ENCODE results near the gene MAGI2. TPM values are rescaled to one million over a fixed set of nuclear protein-coding genes. Genes with fewer than 3 reads are reported as not detected.
"Not testable (repeated sequence)": the region's sequence is repeated elsewhere in the genome, so short reads cannot be mapped to it uniquely, and the experiment has no call there.

MAGI2 gene
- total RNA-seq, 2 experiments from 2014 or later = 0.14 to 0.31 TPM

GRCh38 chr7:79093421-79093820 is 360.0 kb downstream of the MAGI2 start:
- Mint-ChIP-seq H3K27me3 (no peaks in the 10 kb centered on the region), H3K27ac (no peak overlapping the region), H3K4me1 (no peaks in the 10 kb centered on the region), H3K36me3 (no peaks in the 10 kb centered on the region), H3K4me3 (no peak overlapping the region), H3K9me3 (peaks cover 6% of the 10 kb centered on the region)
- DNase-seq = no peak

GRCh38 chr7:79091661-79092060 is 361.8 kb downstream of the MAGI2 start:
- peaks cover 6% of the 10 kb centered on the region for H3K9me3 Mint-ChIP-seq
- H3K36me3 Mint-ChIP-seq = no peaks in the 10 kb centered on the region
- H3K27ac Mint-ChIP-seq = no peak overlapping the region
- no peaks in the 10 kb centered on the region for H3K4me1 Mint-ChIP-seq
- no peaks in the 10 kb centered on the region for H3K27me3 Mint-ChIP-seq
- H3K4me3 Mint-ChIP-seq = no peak overlapping the region
- no peak for DNase-seq

- Mint-ChIP-seq H3K9me3 (peaks cover 6% of the 10 kb centered on the region), H3K36me3 (no peaks in the 10 kb centered on the region), H3K4me1 (no peaks in the 10 kb centered on the region), H3K27me3 (no peaks in the 10 kb centered on the region), H3K4me3 (no peak overlapping the region), H3K27ac (no peak overlapping the region)
- DNase-seq = no peak
Measured at GRCh38 chr7:79091011-79091410, 362.5 kb downstream of the MAGI2 start.

GRCh38 chr7:79090543-79090942 is 362.9 kb downstream of the MAGI2 start:
- H3K27me3 Mint-ChIP-seq = no peaks in the 10 kb centered on the region
- H3K9me3 Mint-ChIP-seq = peaks cover 6% of the 10 kb centered on the region
- H3K4me3 Mint-ChIP-seq = no peak overlapping the region
- no peaks in the 10 kb centered on the region for H3K36me3 Mint-ChIP-seq
- no peaks in the 10 kb centered on the region for H3K4me1 Mint-ChIP-seq
- DNase-seq = no peak
- no peak overlapping the region for H3K27ac Mint-ChIP-seq

- Mint-ChIP-seq H3K9me3 (peaks cover 6% of the 10 kb centered on the region), H3K27ac (no peak overlapping the region), H3K36me3 (no peaks in the 10 kb centered on the region), H3K4me3 (no peak overlapping the region), H3K4me1 (no peaks in the 10 kb centered on the region), H3K27me3 (no peaks in the 10 kb centered on the region)
- DNase-seq = no peak
Measured at GRCh38 chr7:79084423-79084822, 369.0 kb downstream of the MAGI2 start.

GRCh38 chr7:79079919-79080554 is 373.4 kb downstream of the MAGI2 start:
- Mint-ChIP-seq H3K9me3 (no peaks in the 10 kb centered on the region), H3K4me3 (no peak overlapping the region), H3K27me3 (no peaks in the 10 kb centered on the region), H3K36me3 (no peaks in the 10 kb centered on the region), H3K4me1 (no peaks in the 10 kb centered on the region), H3K27ac (no peak overlapping the region)
- no peak for DNase-seq

GRCh38 chr7:79078273-79078672 is 375.2 kb downstream of the MAGI2 start:
- no peak for DNase-seq
- no peak overlapping the region for H3K4me3 Mint-ChIP-seq
- H3K27ac Mint-ChIP-seq = no peak overlapping the region
- no peaks in the 10 kb centered on the region for H3K4me1 Mint-ChIP-seq
- H3K27me3 Mint-ChIP-seq = no peaks in the 10 kb centered on the region
- no peaks in the 10 kb centered on the region for H3K9me3 Mint-ChIP-seq
- no peaks in the 10 kb centered on the region for H3K36me3 Mint-ChIP-seq

GRCh38 chr7:79071187-79071586 is 382.3 kb downstream of the MAGI2 start:
- not testable (repeated sequence) for H3K27me3 Mint-ChIP-seq, DNase-seq, H3K36me3 Mint-ChIP-seq, H3K4me1 Mint-ChIP-seq, H3K4me3 Mint-ChIP-seq, H3K27ac Mint-ChIP-seq, H3K9me3 Mint-ChIP-seq

GRCh38 chr7:79064187-79064823 is 389.2 kb downstream of the MAGI2 start:
- Mint-ChIP-seq H3K4me3 (no peak overlapping the region), H3K27ac (no peak overlapping the region), H3K36me3 (no peaks in the 10 kb centered on the region), H3K4me1 (no peaks in the 10 kb centered on the region), H3K27me3 (no peaks in the 10 kb centered on the region), H3K9me3 (peaks cover 8% of the 10 kb centered on the region)
- DNase-seq = no peak

GRCh38 chr7:79063019-79063698 is 390.3 kb downstream of the MAGI2 start:
- peaks cover 3% of the 10 kb centered on the region for H3K9me3 Mint-ChIP-seq
- no peaks in the 10 kb centered on the region for H3K4me1 Mint-ChIP-seq
- no peak overlapping the region for H3K4me3 Mint-ChIP-seq
- no peaks in the 10 kb centered on the region for H3K27me3 Mint-ChIP-seq
- DNase-seq = no peak
- H3K36me3 Mint-ChIP-seq = no peaks in the 10 kb centered on the region
- no peak overlapping the region for H3K27ac Mint-ChIP-seq

GRCh38 chr7:79060498-79060897 is 393.0 kb downstream of the MAGI2 start:
- no peaks in the 10 kb centered on the region for H3K9me3 Mint-ChIP-seq
- H3K27ac Mint-ChIP-seq = no peak overlapping the region
- H3K4me3 Mint-ChIP-seq = no peak overlapping the region
- no peaks in the 10 kb centered on the region for H3K36me3 Mint-ChIP-seq
- H3K4me1 Mint-ChIP-seq = no peaks in the 10 kb centered on the region
- DNase-seq = no peak
- H3K27me3 Mint-ChIP-seq = no peaks in the 10 kb centered on the region

GRCh38 chr7:79055722-79056415 is 397.6 kb downstream of the MAGI2 start:
- Mint-ChIP-seq H3K4me1 (no peaks in the 10 kb centered on the region), H3K27me3 (no peaks in the 10 kb centered on the region), H3K4me3 (no peak overlapping the region), H3K36me3 (no peaks in the 10 kb centered on the region), H3K9me3 (peaks cover 2% of the 10 kb centered on the region), H3K27ac (no peak overlapping the region)
- no peak for DNase-seq

- Mint-ChIP-seq H3K27me3 (no peaks in the 10 kb centered on the region), H3K27ac (no peak overlapping the region), H3K4me3 (no peak overlapping the region), H3K4me1 (no peaks in the 10 kb centered on the region), H3K36me3 (no peaks in the 10 kb centered on the region), H3K9me3 (peaks cover 2% of the 10 kb centered on the region)
- DNase-seq = no peak
Measured at GRCh38 chr7:79051915-79052314, 401.6 kb downstream of the MAGI2 start.

- H3K36me3 Mint-ChIP-seq = no peaks in the 10 kb centered on the region
- H3K4me1 Mint-ChIP-seq = no peaks in the 10 kb centered on the region
- no peak overlapping the region for H3K4me3 Mint-ChIP-seq
- no peak for DNase-seq
- peaks cover 2% of the 10 kb centered on the region for H3K9me3 Mint-ChIP-seq
- no peaks in the 10 kb centered on the region for H3K27me3 Mint-ChIP-seq
- no peak overlapping the region for H3K27ac Mint-ChIP-seq
Measured at GRCh38 chr7:79050603-79051002, 402.9 kb downstream of the MAGI2 start.

- Mint-ChIP-seq H3K9me3 (peaks cover 4% of the 10 kb centered on the region), H3K4me1 (no peaks in the 10 kb centered on the region), H3K36me3 (no peaks in the 10 kb centered on the region), H3K27me3 (no peaks in the 10 kb centered on the region), H3K27ac (no peak overlapping the region), H3K4me3 (no peak overlapping the region)
- no peak for DNase-seq
Measured at GRCh38 chr7:79046061-79046460, 407.4 kb downstream of the MAGI2 start.

Data from activated naive CD8-positive, alpha-beta T cell treated with anti-CD3 and anti-CD28 coated beads for 36 hours (primary cell).